K562 (cell line): Measurements from ENCODE around the gene MPZL1. TPM values are rescaled to one million over a fixed set of nuclear protein-coding genes. Genes with fewer than 3 reads are reported as not detected.

Source experiments
- BCLAF1 ChIP-seq, 2 experiments: fragments of 450-650 bp in 1 of 2; IDR thresholded peaks; 2 replicates each; pipeline ENCODE4 v1.6.1; 2011 to 2017; ENCODE audit warnings: low read depth in 2 of 2, antibody characterized with exemption in 1 of 2, borderline replicate concordance in 1 of 2, low read length in 1 of 2, mild to moderate bottlenecking in 1 of 2, mixed read lengths in 1 of 2; ENCODE audit not compliant: control insufficient read depth in 1 of 2
- BRF1 ChIP-seq: IDR thresholded peaks from 3 replicates; pipeline ENCODE4 v1.6.1; 2011; ENCODE audit warnings: borderline replicate concordance, mild to moderate bottlenecking; ENCODE audit not compliant: insufficient read length; ENCODE audit errors: extremely low read depth
- BRF2 ChIP-seq: IDR thresholded peaks from 3 replicates; pipeline ENCODE4 v1.6.1; 2011; ENCODE audit warnings: borderline replicate concordance, mild to moderate bottlenecking; ENCODE audit not compliant: insufficient read length, insufficient read depth
- CCNT2 ChIP-seq: IDR thresholded peaks from 2 replicates; pipeline ENCODE4 v1.6.1; 2011; ENCODE audit warnings: borderline replicate concordance, low read depth, mild to moderate bottlenecking, moderate library complexity, mixed read lengths, low read length; ENCODE audit not compliant: insufficient read length; ENCODE audit errors: extremely low read depth
- DACH1 ChIP-seq: fragments of 450-650 bp; IDR thresholded peaks from 2 replicates; pipeline ENCODE4 v1.6.1; 2018; ENCODE audit not compliant: partially characterized antibody
- FUS ChIP-seq: fragments of 200-400 bp; formaldehyde crosslinking; optimal IDR thresholded peaks from 2 replicates; pipeline ENCODE3; 2017; ENCODE audit warnings: low read depth, low read length
- HLTF ChIP-seq: fragments of 450-650 bp; IDR thresholded peaks from 2 replicates; pipeline ENCODE4 v1.6.1; 2016
- KDM5B ChIP-seq: fragments of 200-600 bp; sonication (generic); IDR thresholded peaks from 2 replicates; pipeline ENCODE4 v1.6.1; 2012; ENCODE audit warnings: low read depth, mild to moderate bottlenecking, moderate library complexity, low read length, control low read depth, inconsistent platforms; ENCODE audit not compliant: insufficient replicate concordance
- NFE2 ChIP-seq: IDR thresholded peaks from 2 replicates; pipeline ENCODE4 v1.6.1; 2014; ENCODE audit warnings: antibody characterized with exemption, low read depth
- POU5F1 ChIP-seq: fragments of 150-350 bp; IDR thresholded peaks from 2 replicates; pipeline ENCODE4 v1.6.1; 2014; ENCODE audit warnings: borderline replicate concordance, low read length, low read depth, mild to moderate bottlenecking; ENCODE audit not compliant: partially characterized antibody
- SMARCA5 ChIP-seq: fragments of 450-650 bp; IDR thresholded peaks from 2 replicates; pipeline ENCODE4 v1.6.1; 2016
- SMARCE1 ChIP-seq: fragments of 450-650 bp; IDR thresholded peaks from 2 replicates; pipeline ENCODE4 v1.7.1; 2016; ENCODE audit warnings: mild to moderate bottlenecking
- SRSF9 ChIP-seq: fragments of 200-400 bp; formaldehyde crosslinking; IDR thresholded peaks from 2 replicates; pipeline ENCODE4 v1.6.1; 2017; ENCODE audit warnings: low read depth, low read length, borderline replicate concordance
- TCF7L2 ChIP-seq: fragments of 150-350 bp; IDR thresholded peaks from 2 replicates; pipeline ENCODE4 v1.6.1; 2016; ENCODE audit warnings: low read depth, mild to moderate bottlenecking, low read length, moderate library complexity
- U2AF1 ChIP-seq: fragments of 200-400 bp; formaldehyde crosslinking; optimal IDR thresholded peaks from 2 replicates; pipeline ENCODE3; 2017; ENCODE audit warnings: mild to moderate bottlenecking, low read depth, low read length, moderate library complexity
- ZNF280B ChIP-seq: fragments of 250-450 bp; sonication (Bioruptor Pico); IDR thresholded peaks from 2 replicates; pipeline ENCODE4 v1.5.1; 2021; ENCODE audit warnings: mild to moderate bottlenecking
- ZNF311 ChIP-seq: fragments of 250-450 bp; sonication (Bioruptor Pico); IDR thresholded peaks from 2 replicates; pipeline ENCODE4 v1.4.0; 2020; ENCODE audit warnings: mild to moderate bottlenecking, moderate library complexity
- ZNF449 ChIP-seq: fragments of 250-450 bp; sonication (Bioruptor Pico); IDR thresholded peaks from 2 replicates; pipeline ENCODE4 v1.8.0; 2022; ENCODE audit warnings: moderate library complexity, mild to moderate bottlenecking, inconsistent platforms
- polyA plus RNA-seq, 8 experiments: library from polyadenylated mRNA; depleted of rRNA in 4 of 8; stranded (reverse) in 5 of 8; unstranded in 3 of 8; fragments of >200 nt; fragmentation: Nextera tagmentation in 2 of 8; fragmentation: Illumina TruSeq in 1 of 8; extraction: Ambion mirVana in 2 of 8; extraction: Trizol in 1 of 8; gene quantifications; 2 replicates each; pipeline versions ENCODE4 v1.2.1 to v1.2.3, GENCODE V29; 2011 to 2014; ENCODE audit warnings: inconsistent platforms in 1 of 8, missing spikeins in 1 of 8
- total RNA-seq, 7 experiments: library from RNA; depleted of rRNA in 6 of 7; stranded (reverse); fragments of >200 nt in 6 of 7; fragmentation: Illumina TruSeq in 2 of 7; extraction: Trizol in 2 of 7; gene quantifications; 2 replicates each; pipeline versions ENCODE4 v1.2.1 to v1.2.3, GENCODE V29; 2011 to 2021; ENCODE audit warnings: low replicate concordance in 1 of 7
- TF ChIP-seq, protein P1 (sequence below): sonication (generic); formaldehyde crosslinking; IDR thresholded peaks from 2 replicates; pipeline ENCODE4 v1.8.0; 2022; ENCODE audit warnings: mild to moderate bottlenecking, low read depth, missing genetic modification reagents

Gene MPZL1
- total and polyA plus RNA-seq, 9 of the 15 experiments (the other 6 are each of a cell fraction or from before 2014, with no cell fraction given), result 14.5 to 153 (median 66.5) TPM

DNA sequence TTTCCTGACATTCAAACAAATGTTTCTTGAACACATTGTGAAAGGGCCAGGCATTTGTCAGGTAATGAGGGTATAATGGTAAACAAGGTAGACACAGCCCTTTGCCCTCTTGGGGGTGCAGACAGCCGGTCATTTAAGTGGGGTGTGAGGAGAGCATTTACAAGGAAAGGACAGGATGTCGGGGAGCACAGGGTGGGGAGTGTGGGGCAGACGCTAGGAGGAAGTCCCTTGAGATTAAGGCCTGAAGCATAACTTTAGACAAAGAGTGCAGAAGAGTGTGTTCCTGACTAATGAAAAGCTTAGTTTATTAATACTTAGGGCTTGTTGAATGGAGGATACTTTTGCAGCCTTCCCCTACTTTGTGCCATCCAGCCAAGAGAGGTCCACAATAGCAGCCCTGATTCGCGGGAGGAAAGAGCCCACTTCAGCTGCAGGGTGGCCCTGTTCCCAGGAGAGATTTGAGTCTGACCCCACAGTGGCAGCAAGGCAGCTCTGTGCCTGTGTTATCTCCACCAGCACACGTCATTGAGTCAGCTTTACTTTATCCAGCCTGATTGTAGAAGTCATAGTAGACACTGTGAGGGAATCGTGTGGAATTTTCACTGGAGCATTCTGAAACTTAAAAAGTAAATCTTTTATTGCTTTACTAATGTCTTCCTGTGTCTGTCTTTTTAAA lies 35.1 kb downstream of the MPZL1 start (continued):
- no peak for TF ChIP-seq ZNF449 (CRISPR knock-in tag)
- TF ChIP-seq BRF2, result no peak
- no peak for TF ChIP-seq ZNF280B (CRISPR knock-in tag)
- TF ChIP-seq, protein P1, sequence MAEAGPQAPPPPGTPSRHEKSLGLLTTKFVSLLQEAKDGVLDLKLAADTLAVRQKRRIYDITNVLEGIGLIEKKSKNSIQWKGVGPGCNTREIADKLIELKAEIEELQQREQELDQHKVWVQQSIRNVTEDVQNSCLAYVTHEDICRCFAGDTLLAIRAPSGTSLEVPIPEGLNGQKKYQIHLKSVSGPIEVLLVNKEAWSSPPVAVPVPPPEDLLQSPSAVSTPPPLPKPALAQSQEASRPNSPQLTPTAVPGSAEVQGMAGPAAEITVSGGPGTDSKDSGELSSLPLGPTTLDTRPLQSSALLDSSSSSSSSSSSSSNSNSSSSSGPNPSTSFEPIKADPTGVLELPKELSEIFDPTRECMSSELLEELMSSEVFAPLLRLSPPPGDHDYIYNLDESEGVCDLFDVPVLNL (CRISPR knock-in tag), result no peak
- TF ChIP-seq U2AF1, result no peak
- peak; percentile 38 for TF ChIP-seq DACH1
- no peak for TF ChIP-seq ZNF311
- TF ChIP-seq POU5F1, result no peak
- TF ChIP-seq FUS, result no peak
- TF ChIP-seq SMARCE1, result peak; percentile 89
- TF ChIP-seq SRSF9, result no peak
- no peak for TF ChIP-seq TCF7L2
- TF ChIP-seq CCNT2, result peak; percentile 57
- no peak for TF ChIP-seq HLTF
- TF ChIP-seq BCLAF1 (IDR thresholded peaks at IDR 0.05; ENCODE audit: borderline replicate concordance in 1 of 2, control insufficient read depth in 1 of 2, low read depth in 2 of 2, low read length in 1 of 2), result no peak
- peak; percentile 55 for TF ChIP-seq NFE2
- TF ChIP-seq KDM5B, result no peak
- TF ChIP-seq BRF1, result no peak
- 0 out of 2 replicates have a peak, but pooled peaks have one; percentile 12 for TF ChIP-seq SMARCA5
